Measurements from ENCODE around the gene STK26. TPM values are rescaled to one million over a fixed set of nuclear protein-coding genes. Genes with fewer than 3 reads are reported as not detected.

The STK26 gene
- total and polyA plus RNA-seq, 2 of the 4 experiments (the other 2 are of a cell fraction) = 0.17 to 0.18 TPM

GRCh38 chrX:132088864-132089263 lies 65.8 kb downstream of the STK26 start:
- Histone ChIP-seq H3K27me3 (ENCODE audit: control insufficient read depth, insufficient read depth, low read length) (peaks cover 11% of the 10 kb centered on the region; the same call in 1 of the 2 replicates), H3K9me1 (ENCODE audit: insufficient read depth, low read length) (no peaks in the 10 kb centered on the region), H3K14ac (replicated peaks; ENCODE audit: low read depth, low read length) (no peak overlapping the region), H2BK15ac (ENCODE audit: low read depth, low read length) (no peak overlapping the region), H2AK9ac (replicated peaks; ENCODE audit: low read depth, low read length, poor library complexity) (no peak overlapping the region), H3K56ac (ENCODE audit: extremely low read depth, insufficient read depth, low read length) (no peak overlapping the region), H4K5ac (ENCODE audit: low read depth, low read length) (no peak overlapping the region), H3K27ac (ENCODE audit: insufficient read depth, low read length) (no peak overlapping the region), H3K23ac (ENCODE audit: low read depth, low read length) (no peak overlapping the region), H3K36me3 (ENCODE audit: control insufficient read depth, insufficient read depth, low read length) (no peaks in the 10 kb centered on the region), H3K18ac (ENCODE audit: low read depth, low read length) (no peak overlapping the region), H3K79me1 (ENCODE audit: low read depth in 1 of 2, low read length in 2 of 2) (no peaks in the 10 kb centered on the region), H4K8ac (ENCODE audit: low read depth in 2 of 2, low read length in 2 of 2) (no peak overlapping the region), H3K9me3 (ENCODE audit: control insufficient read depth, insufficient read depth, low read length) (no peaks in the 10 kb centered on the region), H2BK5ac (ENCODE audit: low read depth, low read length, poor library complexity, severe bottlenecking) (no peak overlapping the region), H3K4ac (ENCODE audit: low read depth, low read length) (no peak overlapping the region), H2BK120ac (ENCODE audit: low read depth, low read length) (no peak overlapping the region), H3K4me2 (ENCODE audit: low read depth, low read length) (no peak overlapping the region), H3K9ac (ENCODE audit: low read depth, low read length) (no peak overlapping the region), H3K4me3 (ENCODE audit: insufficient read depth, low read depth, low read length) (no peak overlapping the region), H3K4me1 (ENCODE audit: control insufficient read depth, insufficient read depth, low read length) (no peaks in the 10 kb centered on the region), H2AFZ (replicated peaks; ENCODE audit: low read length, poor library complexity) (no peak overlapping the region), H2AK5ac (ENCODE audit: low read depth, low read length) (no peak overlapping the region), H2BK20ac (ENCODE audit: low read depth, low read length) (no peak overlapping the region), H4K20me1 (ENCODE audit: insufficient read depth, low read length) (no peaks in the 10 kb centered on the region; the same call in 1 of the 2 replicates), H4K91ac (ENCODE audit: insufficient read depth, low read depth, low read length) (no peak overlapping the region)
- dilution Hi-C loops (cut with HindIII; ENCODE audit: low sequenced_read_pairs, unreplicated experiment) (no loop called here), intact Hi-C loops (cut with micrococcal nuclease) (no loop called here), in situ Hi-C loops (cut with MboI; ENCODE audit: low sequenced_read_pairs) (no loop called here)
- no peak for DNase-seq
- BruUV-seq (replicated peaks) = no TSS peak
- no peak for ATAC-seq (ENCODE audit: low read depth)
- ChIA-PET CTCF (no interaction called here), POLR2A (ENCODE audit: unreplicated experiment) (no interaction called here)
- TF ChIP-seq USF2 (IDR thresholded peaks at IDR 0.05; ENCODE audit: low read depth, low read length) = no peak
- no peak for TF ChIP-seq CHD1 (IDR thresholded peaks at IDR 0.05; ENCODE audit: low read depth, low read length)
- TF ChIP-seq RFX5 (IDR thresholded peaks at IDR 0.05; ENCODE audit: low read depth, low read length) = no peak
- TF ChIP-seq MAZ (IDR thresholded peaks at IDR 0.05; ENCODE audit: borderline replicate concordance, low read depth, low read length) = no peak
- no peak for TF ChIP-seq ELK1 (IDR thresholded peaks at IDR 0.05; ENCODE audit: borderline replicate concordance, low read depth, low read length)
- TF ChIP-seq CEBPB (IDR thresholded peaks at IDR 0.05; ENCODE audit: low read depth, low read length) = no peak
- TF ChIP-seq SMC3 (IDR thresholded peaks at IDR 0.05; ENCODE audit: low read depth, low read length) = no peak
- TF ChIP-seq MXI1 (IDR thresholded peaks at IDR 0.05; ENCODE audit: borderline replicate concordance, low read depth, low read length) = no peak
- TF ChIP-seq RCOR1 (IDR thresholded peaks at IDR 0.05; ENCODE audit: insufficient replicate concordance, low read length) = no peak
- no peak for TF ChIP-seq NFE2L2 (IDR thresholded peaks at IDR 0.05; ENCODE audit: low read depth, low read length)
- TF ChIP-seq MAFK (IDR thresholded peaks at IDR 0.05; ENCODE audit: low read depth, low read length) = no peak
- TF ChIP-seq RAD21 (IDR thresholded peaks at IDR 0.05; ENCODE audit: low read length) = no peak
- no peak for TF ChIP-seq BHLHE40 (IDR thresholded peaks at IDR 0.05; ENCODE audit: low read depth, low read length)
- no peak for TF ChIP-seq FOS (IDR thresholded peaks at IDR 0.05; ENCODE audit: low read depth, low read length)
- no peak for TF ChIP-seq CTCF (conservative IDR thresholded peaks at IDR 0.05; ENCODE audit: low read depth, low read length)
- TF ChIP-seq POLR2A (IDR thresholded peaks at IDR 0.05; ENCODE audit: low read depth, low read length) = no peak
